ENCODE results near the gene EFCAB9. TPM values are rescaled to one million over a fixed set of nuclear protein-coding genes. Genes with fewer than 3 reads are reported as not detected.
A peak's percentile ranks its signal among the peaks of the same experiment; 100 is the strongest.
"Not testable (repeated sequence)": the region's sequence is repeated elsewhere in the genome, so short reads cannot be mapped to it uniquely, and the experiment has no call there.

Gene EFCAB9
- total and polyA plus RNA-seq, 4 donors: not detected

- no peak for DNase-seq (ENCODE audit: low read depth in 4 of 6, low spot score in 6 of 6)
- H3K36me3 ChIP-seq (ENCODE audit: control insufficient read depth, insufficient read depth, low read length): no peaks in the 10 kb centered on the region
- H3K27ac ChIP-seq (ENCODE audit: low read depth, low read length): no peak overlapping the region
- H3K4me3 ChIP-seq (ENCODE audit: low read depth, low read length): no peak overlapping the region
- 71% methylated on average over 4 of the region's 10 CpGs for WGBS (ENCODE audit: insufficient coverage)
- no peaks in the 10 kb centered on the region for H3K9me3 ChIP-seq (ENCODE audit: control insufficient read depth, insufficient read depth, low read length)
- H3K27me3 ChIP-seq (ENCODE audit: control insufficient read depth, insufficient read depth, low read length): no peaks in the 10 kb centered on the region
- peaks cover 37% of the 10 kb centered on the region for H3K4me1 ChIP-seq (ENCODE audit: control insufficient read depth, insufficient read depth, low read length)
These were observed 8.9 kb upstream of the EFCAB9 start for GRCh38 chr5:172185096-172185461.

GRCh38 chr5:172186114-172186695 lies 7.8 kb upstream of the EFCAB9 start:
- H3K4me3 ChIP-seq (ENCODE audit: low read depth, low read length): peak overlapping the region; percentile 57
- no peaks in the 10 kb centered on the region for H3K36me3 ChIP-seq (ENCODE audit: control insufficient read depth, insufficient read depth, low read length)
- no peaks in the 10 kb centered on the region for H3K27me3 ChIP-seq (ENCODE audit: control insufficient read depth, insufficient read depth, low read length)
- no peak for DNase-seq (ENCODE audit: low read depth in 4 of 6, low spot score in 6 of 6)
- peaks cover 37% of the 10 kb centered on the region for H3K4me1 ChIP-seq (ENCODE audit: control insufficient read depth, insufficient read depth, low read length)
- H3K9me3 ChIP-seq (ENCODE audit: control insufficient read depth, insufficient read depth, low read length): no peaks in the 10 kb centered on the region
- 90% methylated on average over 9 of the region's 13 CpGs for WGBS (ENCODE audit: insufficient coverage)
- no peak overlapping the region for H3K27ac ChIP-seq (ENCODE audit: low read depth, low read length)

- H3K27ac ChIP-seq (ENCODE audit: low read depth, low read length): peak overlapping the region; percentile 72
- peak overlapping the region; percentile 57 for H3K4me3 ChIP-seq (ENCODE audit: low read depth, low read length)
- no peaks in the 10 kb centered on the region for H3K27me3 ChIP-seq (ENCODE audit: control insufficient read depth, insufficient read depth, low read length)
- no peaks in the 10 kb centered on the region for H3K36me3 ChIP-seq (ENCODE audit: control insufficient read depth, insufficient read depth, low read length)
- WGBS (ENCODE audit: insufficient coverage): under 1% methylated on average over 66 of the region's 66 CpGs
- peak in 2 of 6 donors; percentile 60 for DNase-seq (ENCODE audit: low read depth in 4 of 6, low spot score in 6 of 6)
- H3K9me3 ChIP-seq (ENCODE audit: control insufficient read depth, insufficient read depth, low read length): no peaks in the 10 kb centered on the region
- peaks cover 37% of the 10 kb centered on the region for H3K4me1 ChIP-seq (ENCODE audit: control insufficient read depth, insufficient read depth, low read length)
These were observed 6.6 kb upstream of the EFCAB9 start for GRCh38 chr5:172187118-172188032.

- Histone ChIP-seq H3K4me1 (ENCODE audit: control insufficient read depth, insufficient read depth, low read length) (peaks cover 37% of the 10 kb centered on the region), H3K4me3 (ENCODE audit: low read depth, low read length) (peak within 1 kb of the TSS; percentile 74)
- under 1% methylated on average over 102 of the region's 102 CpGs for WGBS (ENCODE audit: insufficient coverage)
These were observed 5.7 kb upstream of the EFCAB9 start, which contains the start of gene STK10 for GRCh38 chr5:172188033-172188892. TSS of gene STK10 (minus strand) at chr5:172188224. CDS start at chr5:172188042, 182 bp downstream.

GRCh38 chr5:172188893-172189692 lies 4.9 kb upstream of the EFCAB9 start:
- H3K27ac ChIP-seq (ENCODE audit: low read depth, low read length): peak overlapping the region; percentile 78
- H3K36me3 ChIP-seq (ENCODE audit: control insufficient read depth, insufficient read depth, low read length): no peaks in the 10 kb centered on the region
- DNase-seq (ENCODE audit: low read depth in 4 of 6, low spot score in 6 of 6): peak in 2 of 6 donors; percentile 55 to 59
- peaks cover 37% of the 10 kb centered on the region for H3K4me1 ChIP-seq (ENCODE audit: control insufficient read depth, insufficient read depth, low read length)
- no peaks in the 10 kb centered on the region for H3K27me3 ChIP-seq (ENCODE audit: control insufficient read depth, insufficient read depth, low read length)
- 9% methylated on average over 22 of the region's 30 CpGs for WGBS (ENCODE audit: insufficient coverage)
- no peaks in the 10 kb centered on the region for H3K9me3 ChIP-seq (ENCODE audit: control insufficient read depth, insufficient read depth, low read length)
- peak overlapping the region; percentile 16 for H3K4me3 ChIP-seq (ENCODE audit: low read depth, low read length)

More at GRCh38 chr5:172188033-172188892, 5.7 kb upstream of the EFCAB9 start, which contains the start of gene STK10:
- H3K27ac ChIP-seq (ENCODE audit: low read depth, low read length): peak within 1 kb of the TSS; percentile 78
- peak; percentile 72 to 96 (median 80) for DNase-seq (ENCODE audit: low read depth in 4 of 6, low spot score in 6 of 6)
- H3K9me3 ChIP-seq (ENCODE audit: control insufficient read depth, insufficient read depth, low read length): no peaks in the 10 kb centered on the region
- H3K36me3 ChIP-seq (ENCODE audit: control insufficient read depth, insufficient read depth, low read length): no peaks in the 10 kb centered on the region
- no peaks in the 10 kb centered on the region for H3K27me3 ChIP-seq (ENCODE audit: control insufficient read depth, insufficient read depth, low read length)

- 45% methylated on average over 2 of the region's 3 CpGs for WGBS (ENCODE audit: insufficient coverage)
- DNase-seq (ENCODE audit: low read depth in 4 of 6, low spot score in 6 of 6): no peak
- Histone ChIP-seq H3K27ac (ENCODE audit: low read depth, low read length) (peak overlapping the region; percentile 35), H3K9me3 (ENCODE audit: control insufficient read depth, insufficient read depth, low read length) (no peaks in the 10 kb centered on the region), H3K4me1 (ENCODE audit: control insufficient read depth, insufficient read depth, low read length) (peaks cover 37% of the 10 kb centered on the region), H3K4me3 (ENCODE audit: low read depth, low read length) (peak overlapping the region; percentile 4), H3K27me3 (ENCODE audit: control insufficient read depth, insufficient read depth, low read length) (no peaks in the 10 kb centered on the region), H3K36me3 (ENCODE audit: control insufficient read depth, insufficient read depth, low read length) (no peaks in the 10 kb centered on the region)
These were observed 4.2 kb upstream of the EFCAB9 start for GRCh38 chr5:172189693-172190296.

GRCh38 chr5:172194985-172195774 lies 1.2 kb downstream of the EFCAB9 start:
- no peak for DNase-seq (ENCODE audit: low read depth in 4 of 6, low spot score in 6 of 6)
- no peaks in the 10 kb centered on the region for H3K9me3 ChIP-seq (ENCODE audit: control insufficient read depth, insufficient read depth, low read length)
- WGBS (ENCODE audit: insufficient coverage): 44% methylated on average over 2 of the region's 6 CpGs
- H3K36me3 ChIP-seq (ENCODE audit: control insufficient read depth, insufficient read depth, low read length): no peaks in the 10 kb centered on the region
- H3K27ac ChIP-seq (ENCODE audit: low read depth, low read length): no peak overlapping the region
- H3K27me3 ChIP-seq (ENCODE audit: control insufficient read depth, insufficient read depth, low read length): no peaks in the 10 kb centered on the region
- H3K4me3 ChIP-seq (ENCODE audit: low read depth, low read length): no peak overlapping the region
- no peaks in the 10 kb centered on the region for H3K4me1 ChIP-seq (ENCODE audit: control insufficient read depth, insufficient read depth, low read length)

GRCh38 chr5:172197775-172198174 lies 3.8 kb downstream of the EFCAB9 start:
- 57% methylated on average over 2 of the region's 4 CpGs for WGBS (ENCODE audit: insufficient coverage)

More at GRCh38 chr5:172197775-172198174, 3.8 kb downstream of the EFCAB9 start:
- not testable (repeated sequence) for H3K27me3 ChIP-seq (ENCODE audit: control insufficient read depth, insufficient read depth, low read length); DNase-seq (ENCODE audit: low read depth in 4 of 6, low spot score in 6 of 6); H3K4me3 ChIP-seq (ENCODE audit: low read depth, low read length); H3K4me1 ChIP-seq (ENCODE audit: control insufficient read depth, insufficient read depth, low read length); H3K9me3 ChIP-seq (ENCODE audit: control insufficient read depth, insufficient read depth, low read length); H3K36me3 ChIP-seq (ENCODE audit: control insufficient read depth, insufficient read depth, low read length); H3K27ac ChIP-seq (ENCODE audit: low read depth, low read length)
